ENCODE results near the gene GABARAP. TPM values are rescaled to one million over a fixed set of nuclear protein-coding genes. Genes with fewer than 3 reads are reported as not detected.

GABARAP gene
- 100 to 1,000 TPM; 112 to 840 (median 273) TPM for total RNA-seq

GRCh38 chr17:7241783-7242716 is at the start of gene GABARAP:
Gene GABARAP, minus strand, starts transcription at chr17:7242449. Its CDS starts 119 bp downstream, at chr17:7242330.
- Histone ChIP-seq H3K9me3 (no peaks in the 10 kb centered on the region), H3K4me1 (peaks cover 17 to 30% of the 10 kb centered on the region in 2 donors), H3K27ac (peak within 1 kb of the TSS; percentile 85 to 99 (median 95)), H3K27me3 (no peaks in the 10 kb centered on the region), H3K4me3 (replicated peaks in 1 of 3) (peak within 1 kb of the TSS; percentile 28 to 86 (median 78)), H3K36me3 (peaks cover 19 to 21% of the 10 kb centered on the region in 2 donors)
- WGBS, 2 donors: 0% methylated on average over 33 to 58 of the region's 62 CpGs
- intact Hi-C loops (cut with DNase I): no loop called here
- peak; percentile 92 to 94 for DNase-seq
- peak in 1 of 2 donors; percentile 74 for TF ChIP-seq POLR2A (IDR thresholded peaks at IDR 0.05)
- no peak for TF ChIP-seq CTCF (IDR thresholded peaks at IDR 0.05)

- Histone ChIP-seq H3K27me3 (no peaks in the 10 kb centered on the region), H3K36me3 (no peaks in the 10 kb centered on the region), H3K9me3 (no peaks in the 10 kb centered on the region), H3K27ac (no peak overlapping the region), H3K4me3 (replicated peaks in 1 of 3) (no peak overlapping the region), H3K4me1 (peaks cover 4 to 25% of the 10 kb centered on the region in 2 donors)
- intact Hi-C loops (cut with DNase I): no loop called here
- 81 to 86% methylated on average over 11 of the region's 11 CpGs for WGBS, 2 donors
- DNase-seq: no peak
- TF ChIP-seq CTCF (IDR thresholded peaks at IDR 0.05) (no peak), POLR2A (IDR thresholded peaks at IDR 0.05) (no peak)
Measured at GRCh38 chr17:7290685-7291084, 48.4 kb upstream of the GABARAP start.

GRCh38 chr17:7290166-7290565 is 47.9 kb upstream of the GABARAP start:
- Histone ChIP-seq H3K4me1 (peaks cover 4 to 25% of the 10 kb centered on the region in 2 donors), H3K4me3 (replicated peaks in 1 of 3) (no peak overlapping the region), H3K27ac (no peak overlapping the region), H3K27me3 (no peaks in the 10 kb centered on the region), H3K9me3 (no peaks in the 10 kb centered on the region), H3K36me3 (no peaks in the 10 kb centered on the region)
- intact Hi-C loops (cut with DNase I): no loop called here
- TF ChIP-seq CTCF (IDR thresholded peaks at IDR 0.05) (no peak), POLR2A (IDR thresholded peaks at IDR 0.05) (no peak)
- WGBS, 2 donors: 95 to 96% methylated on average over 19 of the region's 19 CpGs
- no peak for DNase-seq

- TF ChIP-seq POLR2A (IDR thresholded peaks at IDR 0.05) (no peak), CTCF (IDR thresholded peaks at IDR 0.05) (no peak)
- Histone ChIP-seq H3K27ac (no peak overlapping the region), H3K9me3 (no peaks in the 10 kb centered on the region), H3K36me3 (no peaks in the 10 kb centered on the region), H3K4me1 (peaks cover 0 to 18% of the 10 kb centered on the region in 2 donors), H3K4me3 (replicated peaks in 1 of 3) (no peak overlapping the region), H3K27me3 (no peaks in the 10 kb centered on the region)
- 93% methylated on average over 14 to 15 of the region's 18 CpGs for WGBS, 2 donors
- DNase-seq: no peak
- intact Hi-C loops (cut with DNase I): no loop called here
Measured at GRCh38 chr17:7289256-7290032, 47.2 kb upstream of the GABARAP start.

All from thyroid gland (tissue), 4 donors.